Prostate gland (tissue), 2 donors: ENCODE data around the gene CELF2. TPM values are rescaled to one million over a fixed set of nuclear protein-coding genes. Genes with fewer than 3 reads are reported as not detected.

Source experiments
- DNase-seq: peaks from one replicate; pipeline ENCODE4 v3.0.0-alpha.2; 2019; ENCODE audit warnings: low spot score
- H3K27ac ChIP-seq, 2 donors: fragments of 200-600 bp; sonication (generic); 2 replicates each; pipeline ENCODE4 v1.5.1; 2017 to 2019
- H3K27me3 ChIP-seq: fragments of 200-600 bp; sonication (generic); replicated peaks from 2 replicates; pipeline ENCODE4 v1.5.1; 2019; ENCODE audit not compliant: insufficient read depth
- H3K36me3 ChIP-seq, 2 donors: fragments of 200-600 bp; sonication (generic); 1 replicate in 1 of 2; 2 replicates in 1 of 2; pipeline versions ENCODE4 v1.5.1 to v1.8.1; 2017 to 2019
- H3K4me1 ChIP-seq: fragments of 200-600 bp; sonication (generic); replicated peaks from 2 replicates; pipeline ENCODE4 v1.5.1; 2019
- H3K4me3 ChIP-seq, 2 donors: fragments of 200-600 bp; sonication (generic); 2 replicates each; pipeline ENCODE4 v1.5.1; 2017 to 2019
- H3K9me3 ChIP-seq: fragments of 200-600 bp; sonication (generic); 2 replicates; pipeline ENCODE4 v1.5.1; 2017
- POLR2A ChIP-seq: fragments of 450-650 bp; IDR thresholded peaks from one replicate; pipeline ENCODE4 v1.6.1; 2016; ENCODE audit warnings: antibody characterized with exemption, mild to moderate bottlenecking
- POLR2AphosphoS5 ChIP-seq: sonication (generic); formaldehyde crosslinking; IDR thresholded peaks from one replicate; pipeline ENCODE4 v1.6.1; 2017; ENCODE audit warnings: antibody characterized with exemption
- WGBS: methylation state at CpG from one replicate; pipeline ENCODE4 v1.1.5; 2018; 5-methylcytosine and 5-hydroxymethylcytosine counted together
- intact Hi-C: fragments of 100-400 bp; cut with DNase I; formaldehyde crosslinking; loops from one replicate; pipeline ENCODE4 v1.14.2; 2022
- total RNA-seq, 2 donors: library from RNA; depleted of rRNA; stranded (reverse); fragments of >200 nt; gene quantifications; one replicate each; pipeline ENCODE4 v1.1.0, GENCODE V29; 2016
- TF ChIP-seq, protein P1 (sequence below), 4 experiments: fragments of 200-600 bp in 2 of 4; fragments of 450-650 bp in 2 of 4; sonication (generic) in 2 of 4; IDR thresholded peaks; 1 replicate in 3 of 4; 2 replicates in 1 of 4; pipeline ENCODE4 v1.5.1; 2016 to 2019; ENCODE audit warnings: antibody characterized with exemption in 4 of 4, mild to moderate bottlenecking in 2 of 4, moderate library complexity in 2 of 4

Gene CELF2
- total RNA-seq, 2 donors from 2014 or later: 19.2 to 43.2 TPM

DNA sequence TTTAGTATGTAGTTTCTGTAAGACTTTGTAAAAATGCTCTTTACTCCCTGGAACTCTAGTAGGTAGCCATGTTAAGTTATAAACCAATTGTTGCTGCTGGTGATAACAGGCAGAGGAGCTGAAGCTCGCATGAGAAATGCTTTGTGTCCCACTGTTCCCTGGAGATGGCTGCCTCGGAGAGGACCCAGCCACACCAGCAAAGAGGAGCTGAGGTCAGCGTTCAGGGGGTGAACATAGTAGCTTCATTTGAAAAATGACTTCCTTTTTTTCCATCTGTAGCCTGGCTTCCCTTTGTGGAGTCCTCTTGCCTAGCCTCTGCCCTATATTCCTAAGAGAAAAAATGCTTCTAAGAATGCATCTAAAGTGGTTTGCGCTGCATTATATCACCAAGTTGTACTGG is 20.3 kb downstream of the CELF2 start:
- 80% methylated on average over 4 of the region's 4 CpGs for WGBS
- Histone ChIP-seq H3K27ac (no peak overlapping the region), H3K36me3 (no peaks in the 10 kb centered on the region), H3K4me1 (no peaks in the 10 kb centered on the region), H3K27me3 (no peaks in the 10 kb centered on the region), H3K9me3 (no peaks in the 10 kb centered on the region), H3K4me3 (no peak overlapping the region)
- no peak for DNase-seq
- intact Hi-C loops: loop anchor here (5.0 kb wide), 1 partner anchor 1686 kb away; no protein-coding TSS in a partner anchor
- TF ChIP-seq, protein P1, sequence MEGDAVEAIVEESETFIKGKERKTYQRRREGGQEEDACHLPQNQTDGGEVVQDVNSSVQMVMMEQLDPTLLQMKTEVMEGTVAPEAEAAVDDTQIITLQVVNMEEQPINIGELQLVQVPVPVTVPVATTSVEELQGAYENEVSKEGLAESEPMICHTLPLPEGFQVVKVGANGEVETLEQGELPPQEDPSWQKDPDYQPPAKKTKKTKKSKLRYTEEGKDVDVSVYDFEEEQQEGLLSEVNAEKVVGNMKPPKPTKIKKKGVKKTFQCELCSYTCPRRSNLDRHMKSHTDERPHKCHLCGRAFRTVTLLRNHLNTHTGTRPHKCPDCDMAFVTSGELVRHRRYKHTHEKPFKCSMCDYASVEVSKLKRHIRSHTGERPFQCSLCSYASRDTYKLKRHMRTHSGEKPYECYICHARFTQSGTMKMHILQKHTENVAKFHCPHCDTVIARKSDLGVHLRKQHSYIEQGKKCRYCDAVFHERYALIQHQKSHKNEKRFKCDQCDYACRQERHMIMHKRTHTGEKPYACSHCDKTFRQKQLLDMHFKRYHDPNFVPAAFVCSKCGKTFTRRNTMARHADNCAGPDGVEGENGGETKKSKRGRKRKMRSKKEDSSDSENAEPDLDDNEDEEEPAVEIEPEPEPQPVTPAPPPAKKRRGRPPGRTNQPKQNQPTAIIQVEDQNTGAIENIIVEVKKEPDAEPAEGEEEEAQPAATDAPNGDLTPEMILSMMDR (IDR thresholded peaks at IDR 0.05): no peak
- TF ChIP-seq POLR2AphosphoS5: no peak
- no peak for TF ChIP-seq POLR2A

DNA sequence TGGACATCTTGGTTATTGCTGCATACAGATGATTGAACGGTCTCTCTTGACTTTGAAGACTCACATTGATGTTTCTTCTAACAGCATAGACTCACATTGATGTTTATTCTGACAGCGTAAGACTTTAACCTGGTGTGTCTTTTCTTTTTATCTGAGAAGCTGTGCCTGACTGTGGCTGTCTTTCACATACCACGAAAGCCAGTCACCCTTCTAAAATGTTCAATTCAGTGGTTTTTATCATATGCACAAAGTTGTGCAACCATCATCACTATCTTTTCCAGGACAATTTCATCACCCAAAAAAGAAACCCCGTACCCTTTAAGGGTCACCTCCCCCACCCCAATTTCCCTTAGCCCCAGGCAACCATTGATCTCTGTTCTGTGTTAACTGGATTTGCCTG is 24.7 kb downstream of the CELF2 start:
- Histone ChIP-seq H3K4me3 (no peak overlapping the region), H3K27ac (no peak overlapping the region), H3K36me3 (no peaks in the 10 kb centered on the region), H3K27me3 (no peaks in the 10 kb centered on the region), H3K4me1 (no peaks in the 10 kb centered on the region), H3K9me3 (no peaks in the 10 kb centered on the region)
- no peak for DNase-seq
- 89% methylated on average over 4 of the region's 4 CpGs for WGBS
- intact Hi-C loops: loop anchor here (10.0 kb wide), 2 partner anchors 122 to 232 kb away; no protein-coding TSS in a partner anchor
- TF ChIP-seq POLR2AphosphoS5: no peak
- TF ChIP-seq, protein P1 (IDR thresholded peaks at IDR 0.05): no peak
- TF ChIP-seq POLR2A: no peak

DNA sequence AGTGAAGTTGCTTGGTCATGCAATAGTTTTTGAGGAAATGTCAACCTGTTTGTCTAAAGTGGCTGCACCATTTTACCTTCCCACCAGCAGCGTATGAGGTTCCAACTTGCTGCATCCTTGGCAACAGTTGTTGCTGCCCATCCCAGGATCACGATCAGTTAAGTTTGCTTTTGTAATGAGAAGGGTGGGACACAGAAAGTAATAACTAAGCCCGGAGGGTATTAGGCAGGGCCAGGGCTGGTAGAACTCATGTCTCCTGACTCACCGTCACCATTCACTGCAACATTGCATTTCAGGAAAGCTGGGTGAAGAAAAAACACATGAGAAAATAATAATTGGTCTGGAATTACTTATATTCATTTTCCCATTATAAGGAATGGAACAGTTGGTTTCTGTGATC is 25.4 kb downstream of the CELF2 start:
- no peak for TF ChIP-seq POLR2A
- TF ChIP-seq, protein P1 (IDR thresholded peaks at IDR 0.05): no peak
- TF ChIP-seq POLR2AphosphoS5: no peak
- no peak overlapping the region for H3K27ac ChIP-seq
- WGBS: 71% methylated on average over 4 of the region's 4 CpGs
- no peak overlapping the region for H3K4me3 ChIP-seq
- DNase-seq: no peak
- no peaks in the 10 kb centered on the region for H3K9me3 ChIP-seq
- intact Hi-C loops: loop anchor here (10.0 kb wide), 2 partner anchors 122 to 232 kb away; no protein-coding TSS in a partner anchor
- no peaks in the 10 kb centered on the region for H3K27me3 ChIP-seq
- H3K36me3 ChIP-seq: no peaks in the 10 kb centered on the region
- H3K4me1 ChIP-seq: no peaks in the 10 kb centered on the region

DNA sequence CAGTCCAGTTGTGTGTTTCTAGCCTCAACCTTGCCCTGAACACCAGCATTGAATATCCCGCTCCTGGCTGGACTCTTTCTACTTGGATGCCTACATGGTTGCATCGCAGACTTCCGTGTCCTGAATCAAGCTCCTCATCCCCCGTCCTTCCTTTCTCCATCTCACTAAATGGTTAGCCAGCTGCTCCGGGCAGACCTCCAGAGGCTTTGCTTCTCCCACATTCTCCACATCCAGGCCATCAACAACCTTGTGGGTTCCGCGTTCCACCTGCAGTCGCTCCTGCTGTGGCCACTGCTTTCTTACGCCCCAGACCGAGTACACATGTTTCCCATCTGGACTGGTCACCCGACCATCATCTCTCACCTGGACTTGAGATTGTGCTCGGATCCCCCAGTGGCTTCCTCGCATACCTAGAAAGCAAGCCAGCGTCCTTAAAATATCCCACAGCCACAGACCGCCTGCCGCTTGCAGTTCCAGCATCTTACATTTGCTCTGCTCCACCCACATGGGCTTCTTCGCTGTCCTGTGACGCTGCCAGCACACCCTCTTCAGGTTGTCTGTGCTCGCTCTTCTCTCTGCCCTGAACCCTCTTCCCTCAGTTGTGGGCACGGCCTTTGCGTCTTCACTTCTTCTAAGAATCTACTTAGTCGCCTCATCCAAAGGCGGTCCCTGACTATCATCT is 25.9 kb downstream of the CELF2 start:
- DNase-seq: no peak
- no peak overlapping the region for H3K4me3 ChIP-seq
- no peaks in the 10 kb centered on the region for H3K36me3 ChIP-seq
- WGBS: 96% methylated on average over 23 of the region's 23 CpGs
- intact Hi-C loops: loop anchor here (10.0 kb wide), 2 partner anchors 121 to 231 kb away; no protein-coding TSS in a partner anchor
- no peaks in the 10 kb centered on the region for H3K9me3 ChIP-seq
- H3K4me1 ChIP-seq: no peaks in the 10 kb centered on the region
- no peaks in the 10 kb centered on the region for H3K27me3 ChIP-seq
- no peak overlapping the region for H3K27ac ChIP-seq
- TF ChIP-seq, protein P1 (IDR thresholded peaks at IDR 0.05): no peak
- no peak for TF ChIP-seq POLR2AphosphoS5
- no peak for TF ChIP-seq POLR2A

DNA sequence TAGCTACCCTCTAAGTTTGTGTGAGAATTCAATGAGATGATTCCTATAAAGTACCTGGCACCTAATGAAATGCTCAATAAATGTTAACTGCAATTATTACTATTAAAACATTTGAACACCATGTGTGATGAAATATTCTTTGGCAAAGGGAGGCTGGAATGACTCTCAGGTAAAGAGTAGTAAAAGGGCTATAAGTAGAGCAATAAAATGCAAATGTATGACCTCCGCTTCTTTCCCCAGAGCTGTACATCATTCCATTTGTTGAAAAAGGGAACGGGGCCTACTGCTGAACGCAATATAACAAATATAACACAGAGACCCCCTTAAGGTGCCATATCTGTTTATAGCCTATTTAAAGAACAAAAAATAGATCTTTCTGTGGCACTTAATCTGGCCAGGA is 27.8 kb downstream of the CELF2 start:
- no peak overlapping the region for H3K4me3 ChIP-seq
- no peaks in the 10 kb centered on the region for H3K9me3 ChIP-seq
- intact Hi-C loops: loop anchor here (10.0 kb wide), 2 partner anchors 119 to 229 kb away; no protein-coding TSS in a partner anchor
- no peak for DNase-seq
- WGBS: 91% methylated on average over 3 of the region's 3 CpGs
- TF ChIP-seq POLR2A (no peak), POLR2AphosphoS5 (no peak)
- TF ChIP-seq, protein P1 (IDR thresholded peaks at IDR 0.05): no peak
- H3K4me1 ChIP-seq: no peaks in the 10 kb centered on the region
- no peaks in the 10 kb centered on the region for H3K27me3 ChIP-seq
- H3K36me3 ChIP-seq: no peaks in the 10 kb centered on the region
- no peak overlapping the region for H3K27ac ChIP-seq
